IPS DF 4.7 (cell line): ENCODE results near the gene HYAL4.

Source experiments
- DNase-seq: peaks from one replicate; pipeline ENCODE4 v3.0.0-alpha.2; 2013; ENCODE audit warnings: low spot score; ENCODE audit errors: extremely low read depth

Gene HYAL4

DNA sequence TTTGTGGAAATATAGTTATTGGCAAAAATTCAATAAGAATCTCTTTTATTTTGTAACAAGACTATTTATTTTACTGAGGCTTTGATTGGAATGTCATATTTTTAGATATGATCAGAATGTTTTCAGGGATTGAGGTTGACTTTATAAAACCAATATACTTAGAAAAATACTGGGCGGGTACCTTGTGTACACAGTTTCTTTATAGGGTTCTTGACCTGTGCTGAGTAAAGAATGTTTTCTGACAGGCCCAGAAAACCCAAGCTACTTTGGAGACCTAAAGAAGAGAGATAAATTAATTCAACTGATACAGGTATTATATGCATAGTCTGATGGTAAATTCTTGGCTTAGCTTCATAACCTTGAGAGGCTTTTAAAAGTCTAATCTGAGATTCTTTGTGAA, 56.1 kb downstream of the HYAL4 start:
- no peak for DNase-seq

DNA sequence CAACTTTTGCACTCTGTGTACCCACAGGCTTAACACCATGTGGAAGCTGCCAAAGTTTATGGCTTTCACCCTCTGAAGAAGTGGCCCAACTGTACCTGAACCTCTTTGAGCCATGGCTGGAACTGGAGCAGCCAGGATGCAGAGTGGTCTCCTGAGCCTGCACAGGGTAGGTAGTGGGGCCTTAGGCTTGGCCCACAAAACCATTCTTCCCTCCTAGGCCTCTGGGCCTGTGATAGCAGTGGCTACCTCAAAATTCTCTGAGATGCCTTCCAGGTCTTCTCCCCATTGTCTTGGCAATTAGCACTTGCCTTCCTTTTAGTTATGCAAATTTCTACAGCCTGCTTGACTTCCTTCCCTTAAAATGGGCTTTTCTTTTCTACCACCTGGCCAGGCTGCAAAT, 60.7 kb downstream of the HYAL4 start:
- DNase-seq: no peak

DNA sequence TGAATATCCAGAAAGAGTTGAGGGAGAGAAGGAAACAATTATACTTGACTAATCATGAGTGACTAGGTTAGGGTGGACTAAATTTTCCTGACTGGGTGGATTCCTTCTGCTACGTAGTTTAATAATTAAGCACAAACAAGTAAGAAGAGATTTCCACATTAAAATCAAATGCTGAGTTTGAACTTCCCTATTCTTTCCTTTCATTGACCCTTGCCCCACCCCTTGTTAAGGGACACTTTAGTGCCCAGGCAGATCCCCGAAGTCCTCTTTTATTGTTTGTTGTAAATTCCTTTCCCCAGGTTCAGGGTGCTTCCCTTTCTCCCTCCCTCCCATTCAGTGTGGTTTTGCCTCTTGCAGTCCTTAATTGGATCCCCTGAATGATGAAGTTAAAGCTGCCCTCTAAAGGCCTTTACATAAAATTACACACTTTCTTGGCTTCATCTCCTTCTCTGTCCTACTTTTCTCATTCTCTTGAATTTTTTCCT, 71.3 kb downstream of the HYAL4 start:
- peak; percentile 51 for DNase-seq

- DNase-seq: no peak
Measured at GRCh38 chr7:123917878-123918277, 72.9 kb downstream of the HYAL4 start.

- no peak for DNase-seq
Measured at GRCh38 chr7:123918309-123918708, 73.3 kb downstream of the HYAL4 start.

DNA sequence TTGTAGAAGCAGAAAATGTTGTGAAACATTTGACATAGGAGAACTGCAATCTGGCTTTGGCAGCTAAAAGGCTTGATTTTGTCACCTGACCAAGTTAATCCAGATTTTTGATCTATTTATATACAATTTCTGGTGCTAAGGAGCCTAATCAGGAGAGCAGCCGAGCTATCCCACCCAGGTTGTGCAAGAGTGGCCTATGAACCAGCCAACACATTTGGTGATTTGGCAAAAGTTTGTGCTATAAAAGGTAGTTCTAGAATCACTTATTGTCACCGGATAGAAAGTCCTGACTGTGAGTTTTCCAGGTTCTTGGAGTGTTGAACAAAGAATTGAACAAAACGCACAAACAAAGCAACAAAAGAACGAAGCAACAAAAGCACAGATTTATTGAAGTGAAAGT, 78.6 kb downstream of the HYAL4 start:
- no peak for DNase-seq

GRCh38 chr7:123924941-123925340, 80.0 kb downstream of the HYAL4 start, which contains the start of gene SPAM1:
Gene SPAM1 (plus strand): TSS chr7:123925241. CDS start chr7:123953571, 28,330 bp downstream.
- no peak for DNase-seq
